Brain microvascular endothelial cell (primary cell): Measurements from ENCODE around the gene TANGO6.

ENCODE experiments used
- DNase-seq: peaks from one replicate; pipeline ENCODE4 v3.0.0-alpha.2; 2020
- H3K27ac ChIP-seq: fragments of 250-450 bp; sonication (Bioruptor Pico); 2 replicates; pipeline ENCODE4 v1.5.1; 2020; ENCODE audit warnings: mild to moderate bottlenecking, moderate library complexity
- H3K27me3 ChIP-seq: fragments of 250-450 bp; sonication (Bioruptor Pico); replicated peaks from 2 replicates; pipeline ENCODE4 v1.5.1; 2020; ENCODE audit warnings: mild to moderate bottlenecking
- H3K36me3 ChIP-seq: fragments of 250-450 bp; sonication (Bioruptor Pico); replicated peaks from 2 replicates; pipeline ENCODE4 v1.5.1; 2020; ENCODE audit warnings: mild to moderate bottlenecking
- H3K4me3 ChIP-seq: 2 replicates; pipeline ENCODE4 v1.5.1; 2011; ENCODE audit warnings: low read depth, mild to moderate bottlenecking, control low read depth, low read length, moderate library complexity
- CTCF ChIP-seq: IDR thresholded peaks from 2 replicates; pipeline ENCODE4 v1.5.1; 2011; ENCODE audit warnings: low read depth, mild to moderate bottlenecking, moderate library complexity, low read length, control low read depth, inconsistent platforms; ENCODE audit errors: missing control alignments
- in situ Hi-C: cut with HindIII; loops from 2 replicates; pipeline ENCODE4 v1.10.0; 2017; ENCODE audit warnings: low sequenced_read_pairs, low pct_ligation_motif_present

Gene TANGO6

GRCh38 chr16:68843482-68844210 lies at the start of gene TANGO6:
TANGO6 (plus strand) TSS chr16:68843531; CDS start chr16:68843618, 87 bp downstream.
- H3K4me3 ChIP-seq, result peak within 1 kb of the TSS; percentile 73
- peak within 1 kb of the TSS; percentile 77 for H3K27ac ChIP-seq
- DNase-seq, result peak; percentile 68
- no peaks in the 10 kb centered on the region for H3K27me3 ChIP-seq
- in situ Hi-C loops, result no loop called here
- TF ChIP-seq CTCF, result peak; percentile 57
- H3K36me3 ChIP-seq, result no peaks in the 10 kb centered on the region

DNA sequence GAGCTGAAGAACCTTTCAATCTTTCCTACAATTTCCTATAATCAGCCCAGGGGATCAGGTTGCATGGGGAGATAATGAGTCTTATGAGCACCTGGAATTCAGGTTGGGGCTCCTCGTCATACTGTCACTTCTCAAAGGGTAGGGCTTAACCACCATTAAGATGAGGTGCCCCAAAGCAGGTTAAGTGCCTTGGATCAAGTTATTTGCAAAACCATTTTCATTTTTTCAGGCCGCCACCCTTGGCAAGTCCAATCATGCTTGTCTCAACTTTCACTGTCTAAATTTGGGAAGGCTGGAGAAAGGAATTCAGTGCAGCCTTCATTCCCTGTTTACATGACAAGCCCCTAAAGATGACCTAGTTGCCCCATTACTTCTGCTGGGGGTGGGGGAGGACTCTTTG lies 44.9 kb upstream of the TANGO6 start:
- TF ChIP-seq CTCF, result no peak
- no peak for DNase-seq
- Histone ChIP-seq H3K27ac (no peak overlapping the region), H3K4me3 (no peak overlapping the region), H3K27me3 (no peaks in the 10 kb centered on the region), H3K36me3 (no peaks in the 10 kb centered on the region)
- in situ Hi-C loops, result no loop called here

DNA sequence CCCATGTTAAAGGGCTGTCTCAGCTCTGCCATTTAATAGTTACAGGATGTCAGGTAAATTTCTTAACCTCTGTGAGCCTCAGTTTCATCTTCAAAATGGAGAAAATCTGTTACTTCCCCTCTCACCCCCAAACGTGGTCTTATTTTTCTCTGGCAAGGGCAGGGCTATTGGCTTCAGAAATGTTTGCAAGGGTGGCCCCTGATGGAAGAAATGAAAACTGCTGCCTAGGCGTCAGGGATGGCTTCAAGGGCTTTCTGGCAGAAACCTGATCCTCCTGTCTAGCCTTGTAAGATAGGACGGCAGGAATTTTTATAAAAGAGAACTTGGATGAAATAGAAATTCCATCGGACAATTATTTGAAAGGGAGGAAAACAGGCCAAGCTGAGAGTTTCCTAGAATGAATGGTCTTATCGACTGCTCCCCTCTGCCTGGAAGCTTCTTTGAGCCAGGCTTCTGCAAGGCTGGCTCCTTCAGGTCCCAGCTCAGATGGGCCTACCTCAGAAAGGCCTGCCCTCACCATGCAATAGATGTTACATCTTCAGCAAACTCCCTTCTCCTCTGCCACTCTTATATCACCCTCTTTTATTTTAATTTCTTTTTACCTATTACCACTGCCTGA lies 43.0 kb upstream of the TANGO6 start:
- no peak overlapping the region for H3K4me3 ChIP-seq
- peak; percentile 92 for DNase-seq
- peak; percentile 90 for TF ChIP-seq CTCF
- H3K36me3 ChIP-seq, result no peaks in the 10 kb centered on the region
- H3K27me3 ChIP-seq, result no peaks in the 10 kb centered on the region
- no peak overlapping the region for H3K27ac ChIP-seq
- in situ Hi-C loops, result no loop called here

DNA sequence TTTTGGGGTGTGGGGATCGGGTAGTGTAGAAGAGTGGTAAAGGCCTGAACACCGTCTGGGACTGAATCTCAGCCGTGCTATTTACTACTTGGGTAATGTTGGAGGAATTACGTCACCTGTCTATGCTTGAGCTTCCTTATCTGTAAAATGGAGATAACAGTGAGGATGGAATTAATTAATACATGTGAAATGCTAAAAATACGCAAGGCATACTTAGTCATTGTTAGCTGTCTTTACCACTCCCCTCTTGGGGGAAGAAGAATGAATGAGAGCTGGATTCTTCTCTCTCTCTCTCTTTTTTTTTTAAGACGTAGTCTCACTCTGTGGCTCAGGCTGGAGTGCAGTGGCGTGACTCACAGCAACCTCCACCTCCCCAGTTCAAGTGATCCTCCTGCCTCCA lies 41.1 kb upstream of the TANGO6 start:
- peak overlapping the region; percentile 72 for H3K27ac ChIP-seq
- in situ Hi-C loops, result no loop called here
- DNase-seq, result peak; percentile 84

GRCh38 chr16:68806422-68806821 lies 36.9 kb upstream of the TANGO6 start:
- Histone ChIP-seq H3K36me3 (no peaks in the 10 kb centered on the region), H3K4me3 (no peak overlapping the region), H3K27me3 (no peaks in the 10 kb centered on the region), H3K27ac (no peak overlapping the region)
- DNase-seq, result no peak
- TF ChIP-seq CTCF, result no peak
- in situ Hi-C loops, result no loop called here

More for the DNA sequence above, 41.1 kb upstream of the TANGO6 start:
- no peaks in the 10 kb centered on the region for H3K27me3 ChIP-seq
- no peak overlapping the region for H3K4me3 ChIP-seq
- no peak for TF ChIP-seq CTCF
- no peaks in the 10 kb centered on the region for H3K36me3 ChIP-seq
